Hepatocyte (in vitro differentiated cells): Measurements from ENCODE around the gene MYRIP. TPM values are rescaled to one million over a fixed set of nuclear protein-coding genes. Genes with fewer than 3 reads are reported as not detected.
"Not testable (repeated sequence)": the region's sequence is repeated elsewhere in the genome, so short reads cannot be mapped to it uniquely, and the experiment has no call there.

Source experiments
- DNase-seq: peaks from one replicate; pipeline ENCODE4 v3.0.0-alpha.2; 2016; ENCODE audit warnings: low spot score
- H2AFZ ChIP-seq: fragments of 200-600 bp; sonication (generic); 2 replicates; pipeline ENCODE4 v1.6.0; 2016; ENCODE audit warnings: antibody characterized with exemption, mild to moderate bottlenecking
- H3K27ac ChIP-seq: fragments of 200-600 bp; sonication (generic); 2 replicates; pipeline ENCODE4 v1.5.1; 2016; ENCODE audit warnings: mild to moderate bottlenecking
- H3K27me3 ChIP-seq: fragments of 200-600 bp; sonication (generic); 2 replicates; pipeline ENCODE4 v1.6.1; 2016
- H3K36me3 ChIP-seq: fragments of 200-600 bp; sonication (generic); replicated peaks from 2 replicates; pipeline ENCODE4 v1.5.1; 2016; ENCODE audit warnings: low read depth; ENCODE audit not compliant: insufficient read depth
- H3K4me1 ChIP-seq: fragments of 200-600 bp; sonication (generic); 2 replicates; pipeline ENCODE4 v1.5.1; 2016; ENCODE audit warnings: mild to moderate bottlenecking, moderate library complexity; ENCODE audit not compliant: insufficient read depth
- H3K4me2 ChIP-seq: fragments of 200-600 bp; sonication (generic); 2 replicates; pipeline ENCODE4 v1.6.0; 2016
- H3K4me3 ChIP-seq: fragments of 200-600 bp; sonication (generic); 2 replicates; pipeline ENCODE4 v1.5.1; 2016; ENCODE audit warnings: mild to moderate bottlenecking
- H3K79me2 ChIP-seq: fragments of 200-600 bp; sonication (generic); 2 replicates; pipeline ENCODE4 v1.6.0; 2017; ENCODE audit warnings: mild to moderate bottlenecking
- H3K9me2 ChIP-seq: fragments of 200-600 bp; sonication (generic); replicated peaks from 2 replicates; pipeline ENCODE4 v1.6.0; 2017; ENCODE audit warnings: mild to moderate bottlenecking; ENCODE audit not compliant: insufficient read depth
- H3K9me3 ChIP-seq: fragments of 200-600 bp; sonication (generic); 2 replicates; pipeline ENCODE4 v1.5.1; 2016; ENCODE audit warnings: low read depth, mild to moderate bottlenecking
- H4K20me1 ChIP-seq: fragments of 200-600 bp; sonication (generic); 2 replicates; pipeline ENCODE4 v1.6.0; 2016; ENCODE audit warnings: mild to moderate bottlenecking; ENCODE audit not compliant: insufficient read depth, poor library complexity, severe bottlenecking
- CTCF ChIP-seq: fragments of 200-600 bp; sonication (generic); IDR thresholded peaks from 2 replicates; pipeline ENCODE4 v1.5.1; 2016; ENCODE audit warnings: antibody characterized with exemption, mild to moderate bottlenecking; ENCODE audit not compliant: poor library complexity
- EZH2 ChIP-seq: fragments of 200-600 bp; sonication (generic); IDR thresholded peaks from 2 replicates; pipeline ENCODE4 v1.6.1; 2016; ENCODE audit warnings: antibody characterized with exemption, mild to moderate bottlenecking, borderline replicate concordance
- EZH2phosphoT487 ChIP-seq: fragments of 200-600 bp; sonication (generic); IDR thresholded peaks from one replicate; pipeline ENCODE4 v1.6.1; 2018; ENCODE audit warnings: antibody characterized with exemption, mild to moderate bottlenecking, low read depth, moderate library complexity; ENCODE audit not compliant: unreplicated experiment, severe bottlenecking
- WGBS: methylation state at CpG from one replicate; pipeline ENCODE4 v1.1.6; 2016; ENCODE audit warnings: low lambda C conversion rate; ENCODE audit errors: missing lambda C conversion rate; 5-methylcytosine and 5-hydroxymethylcytosine counted together
- polyA plus RNA-seq: library from polyadenylated mRNA; unstranded; fragments of >200 nt; fragmentation: Nextera tagmentation; extraction: Ambion mirVana; gene quantifications from 2 replicates; pipeline ENCODE4 v1.2.1, GENCODE V29; 2016
- total RNA-seq: library from RNA; depleted of rRNA; stranded (reverse); fragments of >200 nt; gene quantifications from 2 replicates; pipeline ENCODE4 v1.2.3, GENCODE V29; 2014

Gene MYRIP
- total and polyA plus RNA-seq, 2 experiments from 2014 or later, result 0.57 TPM; not detected in 1

DNA sequence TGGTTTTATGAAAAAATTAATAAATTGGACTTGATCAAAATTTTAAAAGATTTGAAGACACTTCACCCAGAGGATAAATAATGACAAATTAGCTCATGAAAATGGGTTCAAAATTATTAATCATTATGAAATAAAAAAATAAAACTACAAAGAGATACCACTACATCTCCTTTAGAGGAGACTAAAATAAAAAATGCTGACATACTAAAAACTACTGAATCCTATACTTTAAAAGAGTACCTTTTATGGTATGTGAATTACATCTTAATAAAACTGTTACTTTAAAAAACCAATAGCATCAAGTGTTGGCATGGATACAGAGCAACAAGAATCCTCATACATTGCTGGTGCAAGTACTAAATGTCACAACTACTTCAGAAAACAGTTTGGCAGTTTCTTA, 46.0 kb upstream of the MYRIP start:
- H2AFZ ChIP-seq, result no peak overlapping the region
- H3K27ac ChIP-seq, result no peak overlapping the region
- no peak overlapping the region for H3K4me2 ChIP-seq
- no peak for DNase-seq
- no peak for TF ChIP-seq EZH2phosphoT487
- TF ChIP-seq CTCF, result no peak
- no peak overlapping the region for H3K4me3 ChIP-seq
- no peaks in the 10 kb centered on the region for H3K9me3 ChIP-seq
- no peaks in the 10 kb centered on the region for H4K20me1 ChIP-seq
- no peaks in the 10 kb centered on the region for H3K79me2 ChIP-seq
- H3K27me3 ChIP-seq, result peaks cover 8% of the 10 kb centered on the region
- no peaks in the 10 kb centered on the region for H3K36me3 ChIP-seq
- H3K4me1 ChIP-seq, result no peaks in the 10 kb centered on the region
- no peaks in the 10 kb centered on the region for H3K9me2 ChIP-seq

- H3K27me3 ChIP-seq, result peaks cover 3% of the 10 kb centered on the region
Measured at GRCh38 chr3:39765575-39765974, 43.8 kb upstream of the MYRIP start.

DNA sequence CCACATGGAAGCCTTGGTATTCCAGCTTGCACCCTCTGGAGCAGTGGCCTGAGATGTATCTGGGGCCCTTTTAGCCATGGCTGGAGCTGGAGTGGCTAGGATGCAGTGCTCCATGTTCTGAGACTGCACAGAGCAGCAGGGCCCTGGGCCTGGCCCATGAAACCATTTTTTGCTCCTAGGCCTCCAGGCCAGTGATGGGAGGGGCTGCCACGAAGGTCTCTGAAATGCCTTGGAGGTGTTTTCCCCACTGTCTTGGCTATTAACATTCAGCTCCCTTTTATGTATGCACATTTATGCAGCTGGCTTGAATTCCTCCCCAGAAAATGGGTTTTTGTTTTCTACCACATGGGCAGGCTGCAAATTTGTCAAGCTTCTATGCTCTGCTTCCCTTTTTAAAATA, 43.0 kb upstream of the MYRIP start:
- H3K4me2 ChIP-seq, result no peak overlapping the region
- no peaks in the 10 kb centered on the region for H3K36me3 ChIP-seq
- H3K4me3 ChIP-seq, result no peak overlapping the region
- WGBS, result 74% methylated on average over 1 of the region's 1 CpG
- H3K79me2 ChIP-seq, result no peaks in the 10 kb centered on the region
- H3K4me1 ChIP-seq, result no peaks in the 10 kb centered on the region
- no peak overlapping the region for H2AFZ ChIP-seq
- no peak for TF ChIP-seq CTCF
- no peak for TF ChIP-seq EZH2phosphoT487
- TF ChIP-seq EZH2, result no peak
- DNase-seq, result no peak
- H3K27me3 ChIP-seq, result peaks cover 3% of the 10 kb centered on the region
- H3K27ac ChIP-seq, result no peak overlapping the region
- H3K9me2 ChIP-seq, result no peaks in the 10 kb centered on the region
- H3K9me3 ChIP-seq, result no peaks in the 10 kb centered on the region
- no peaks in the 10 kb centered on the region for H4K20me1 ChIP-seq

More at GRCh38 chr3:39765575-39765974, 43.8 kb upstream of the MYRIP start:
- no peaks in the 10 kb centered on the region for H4K20me1 ChIP-seq
- no peaks in the 10 kb centered on the region for H3K4me1 ChIP-seq
- no peak overlapping the region for H2AFZ ChIP-seq
- H3K9me2 ChIP-seq, result no peaks in the 10 kb centered on the region
- no peaks in the 10 kb centered on the region for H3K79me2 ChIP-seq
- H3K9me3 ChIP-seq, result no peaks in the 10 kb centered on the region
- TF ChIP-seq CTCF, result no peak
- TF ChIP-seq EZH2phosphoT487, result no peak
- no peak for TF ChIP-seq EZH2
- H3K4me3 ChIP-seq, result no peak overlapping the region
- H3K36me3 ChIP-seq, result no peaks in the 10 kb centered on the region
- no peak overlapping the region for H3K27ac ChIP-seq
- DNase-seq, result no peak
- no peak overlapping the region for H3K4me2 ChIP-seq

DNA sequence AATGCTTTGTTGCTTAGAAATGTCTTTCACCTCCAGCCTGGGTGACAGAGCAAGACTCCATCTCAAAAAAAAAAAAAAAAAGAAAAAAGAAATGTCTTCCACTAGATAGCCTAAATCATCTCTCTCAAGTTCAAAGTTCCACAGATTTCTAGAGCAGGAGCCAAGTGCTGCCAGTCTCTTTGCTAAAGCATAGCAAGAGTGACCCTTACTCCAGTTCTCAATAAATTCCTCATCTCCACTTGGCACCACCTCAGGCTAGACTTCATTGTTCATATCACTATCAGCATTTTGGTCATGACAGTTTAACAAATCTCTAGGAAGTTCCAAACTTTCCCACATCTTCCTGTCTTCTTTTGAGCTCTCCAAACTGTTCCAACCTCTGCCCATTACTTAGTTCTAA, 42.5 kb upstream of the MYRIP start:
- not testable (repeated sequence) for H4K20me1 ChIP-seq, H3K36me3 ChIP-seq

DNA sequence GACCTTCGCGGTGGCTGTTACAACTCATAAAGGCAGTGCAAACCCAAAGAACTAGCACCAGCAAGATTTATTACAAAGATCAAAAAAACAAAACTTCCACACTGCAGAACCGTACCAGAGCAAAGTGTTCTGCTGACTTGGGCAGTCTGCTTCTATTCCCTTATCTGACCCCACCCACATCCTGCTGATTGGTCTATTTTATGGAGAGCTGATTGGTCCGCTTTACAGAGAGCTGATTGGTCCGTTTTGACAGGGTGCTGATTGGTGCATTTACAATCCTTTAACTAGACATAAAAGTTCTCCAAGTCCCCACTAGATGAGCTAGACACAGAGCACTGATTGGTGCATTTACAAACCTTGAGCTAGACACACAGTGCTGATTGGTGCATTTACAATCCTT, 31.2 kb upstream of the MYRIP start:
- not testable (repeated sequence) for H3K4me1 ChIP-seq, DNase-seq, H3K4me2 ChIP-seq, H3K27me3 ChIP-seq, H2AFZ ChIP-seq, H4K20me1 ChIP-seq, H3K4me3 ChIP-seq, H3K27ac ChIP-seq, H3K79me2 ChIP-seq, H3K36me3 ChIP-seq, H3K9me3 ChIP-seq, H3K9me2 ChIP-seq
- 90% methylated on average over 5 of the region's 5 CpGs for WGBS

More for the DNA sequence above, 42.5 kb upstream of the MYRIP start:
- not testable (repeated sequence) for H2AFZ ChIP-seq, H3K4me3 ChIP-seq, H3K9me3 ChIP-seq, H3K9me2 ChIP-seq, DNase-seq, H3K27me3 ChIP-seq, H3K27ac ChIP-seq, H3K79me2 ChIP-seq, H3K4me1 ChIP-seq, H3K4me2 ChIP-seq
